ENCODE results near the gene MOCS1. TPM values are rescaled to one million over a fixed set of nuclear protein-coding genes. Genes with fewer than 3 reads are reported as not detected.

Gene MOCS1
- total RNA-seq, 3 donors from 2014 or later = 22.0 to 30.9 (median 22.3) TPM

DNA sequence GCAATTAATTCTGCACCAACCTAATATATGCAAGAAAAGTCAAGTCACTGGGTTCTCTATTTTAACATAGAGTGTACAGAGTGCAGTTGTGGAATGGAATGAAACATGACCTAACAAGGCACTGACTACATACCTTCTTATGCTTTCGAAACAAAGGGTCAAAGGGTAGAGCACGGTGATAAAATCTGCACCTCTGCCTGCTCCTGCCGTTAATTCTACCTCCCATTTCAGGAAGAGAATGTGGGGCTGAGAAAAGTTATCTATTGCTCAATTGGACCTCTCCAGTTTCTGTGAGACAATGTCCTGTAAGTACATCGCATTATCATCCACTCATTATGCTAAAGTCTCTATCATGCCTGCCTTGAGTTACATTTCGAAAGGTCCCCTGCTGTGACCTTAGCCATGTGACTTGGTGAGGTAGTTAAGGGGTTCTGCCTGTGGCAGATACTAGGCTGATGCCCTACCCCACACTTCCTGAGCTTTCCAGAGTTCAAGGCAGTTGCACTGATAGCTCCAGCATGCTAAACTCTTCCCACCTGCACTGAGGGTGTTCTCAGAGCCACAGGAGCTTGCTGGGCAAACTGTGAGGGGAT lies 14.0 kb upstream of the MOCS1 start:
- no peak for TF ChIP-seq CTCF (IDR thresholded peaks at IDR 0.05)
- ATAC-seq = peak; percentile 43
- Histone ChIP-seq H3K4me1 (ENCODE audit: low read depth) (peaks cover 24% of the 10 kb centered on the region), H3K36me3 (ENCODE audit: low read depth) (no peaks in the 10 kb centered on the region), H3K4me3 (no peak overlapping the region), H3K9me3 (no peaks in the 10 kb centered on the region)
- DNase-seq = no peak
- intact Hi-C loops (cut with DNase I, micrococcal nuclease) = no loop called here

DNA sequence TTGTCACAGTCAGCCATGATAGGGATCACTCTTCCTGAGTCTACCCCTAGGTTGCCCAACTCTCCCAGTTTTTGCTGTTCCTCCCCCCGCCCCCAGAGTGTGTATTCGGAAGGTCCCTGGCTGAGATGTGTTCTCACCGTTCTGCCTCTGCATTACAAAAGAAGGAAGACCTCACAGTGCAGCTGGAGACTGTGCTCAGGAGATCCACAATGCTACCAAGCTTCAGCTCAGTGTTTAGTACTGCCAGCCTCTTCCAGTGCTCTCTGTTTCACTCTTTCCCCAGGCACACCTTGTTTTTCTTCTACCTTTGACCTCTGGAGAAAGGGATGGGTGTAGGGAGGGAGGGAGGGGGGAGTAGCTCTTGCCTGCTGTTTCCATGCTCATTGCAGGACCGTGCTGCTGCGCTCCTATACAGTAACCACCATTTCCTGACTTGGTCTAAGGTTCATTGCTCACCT lies 13.4 kb upstream of the MOCS1 start:
- no peak for TF ChIP-seq CTCF (IDR thresholded peaks at IDR 0.05)
- Histone ChIP-seq H3K36me3 (ENCODE audit: low read depth) (no peaks in the 10 kb centered on the region), H3K4me1 (ENCODE audit: low read depth) (peaks cover 24% of the 10 kb centered on the region), H3K4me3 (no peak overlapping the region), H3K9me3 (no peaks in the 10 kb centered on the region)
- ATAC-seq (peak; percentile 68), DNase-seq (no peak)
- intact Hi-C loops (cut with DNase I, micrococcal nuclease) = no loop called here

DNA sequence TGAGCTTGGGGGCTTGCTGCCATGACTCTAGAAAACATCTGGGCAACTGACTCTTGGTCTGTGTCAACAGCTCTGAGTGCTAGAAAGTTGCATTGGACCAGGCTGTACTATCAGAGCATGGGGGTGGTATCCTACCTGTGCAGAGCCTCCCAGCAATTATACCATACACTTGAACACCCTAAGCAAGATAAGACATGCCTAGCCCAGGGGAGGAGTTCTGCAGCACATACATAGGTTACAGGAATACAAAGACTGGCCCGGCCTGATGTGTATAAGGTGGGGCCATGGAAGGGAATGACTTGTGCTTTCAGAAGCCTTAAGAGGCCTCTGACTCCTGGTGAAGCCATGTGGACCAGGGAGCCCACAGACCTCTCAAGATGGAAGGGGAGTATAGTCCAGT lies 11.4 kb upstream of the MOCS1 start:
- intact Hi-C loops (cut with DNase I, micrococcal nuclease) = no loop called here
- DNase-seq (peak in 2 of 3 donors; percentile 47 to 77), ATAC-seq (peak; percentile 93)
- TF ChIP-seq CTCF (IDR thresholded peaks at IDR 0.05) = no peak
- Histone ChIP-seq H3K9me3 (no peaks in the 10 kb centered on the region), H3K4me3 (no peak overlapping the region), H3K4me1 (ENCODE audit: low read depth) (peaks cover 24% of the 10 kb centered on the region), H3K36me3 (ENCODE audit: low read depth) (no peaks in the 10 kb centered on the region)

- ATAC-seq (no peak), DNase-seq (no peak)
- intact Hi-C loops (cut with DNase I, micrococcal nuclease) = no loop called here
- Histone ChIP-seq H3K36me3 (ENCODE audit: low read depth) (no peaks in the 10 kb centered on the region), H3K9me3 (no peaks in the 10 kb centered on the region), H3K4me1 (ENCODE audit: low read depth) (peaks cover 34% of the 10 kb centered on the region), H3K4me3 (no peak overlapping the region)
- TF ChIP-seq CTCF (IDR thresholded peaks at IDR 0.05) = no peak
Measured at GRCh38 chr6:39942903-39943580, 8.8 kb upstream of the MOCS1 start.

- no peak for DNase-seq
- Histone ChIP-seq H3K4me1 (ENCODE audit: low read depth) (peaks cover 31% of the 10 kb centered on the region), H3K4me3 (no peak overlapping the region), H3K9me3 (no peaks in the 10 kb centered on the region), H3K36me3 (ENCODE audit: low read depth) (no peaks in the 10 kb centered on the region)
- intact Hi-C loops (cut with DNase I, micrococcal nuclease) = no loop called here
- no peak for TF ChIP-seq CTCF (IDR thresholded peaks at IDR 0.05)
- ATAC-seq = no peak
Measured at GRCh38 chr6:39941820-39942219, 7.6 kb upstream of the MOCS1 start.
